NB4 (cell line): Measurements from ENCODE around the gene CPNE1.
A peak's percentile ranks its signal among the peaks of the same experiment; 100 is the strongest.
"Not testable (repeated sequence)": the region's sequence is repeated elsewhere in the genome, so short reads cannot be mapped to it uniquely, and the experiment has no call there.

Experiments
- DNase-seq: peaks from one replicate; pipeline ENCODE4 v3.0.0; 2010; ENCODE audit warnings: low read depth
- H3K4me3 ChIP-seq: one replicate; pipeline ENCODE4 v1.5.1; 2011; ENCODE audit warnings: mild to moderate bottlenecking, low read depth, low read length, moderate library complexity
- CTCF ChIP-seq: IDR thresholded peaks from one replicate; pipeline ENCODE4 v1.5.1; 2012; ENCODE audit warnings: low read depth, low read length
- MAX ChIP-seq: IDR thresholded peaks from 2 replicates; pipeline ENCODE4 v1.6.1; 2011; ENCODE audit warnings: low read depth, low read length
- MYC ChIP-seq: IDR thresholded peaks from 2 replicates; pipeline ENCODE4 v1.6.1; 2011; ENCODE audit warnings: low read depth, low read length
- POLR2A ChIP-seq: IDR thresholded peaks from 2 replicates; pipeline ENCODE4 v1.6.1; 2011; ENCODE audit warnings: mild to moderate bottlenecking; ENCODE audit not compliant: insufficient read length; ENCODE audit errors: extremely low read depth

The CPNE1 gene

DNA sequence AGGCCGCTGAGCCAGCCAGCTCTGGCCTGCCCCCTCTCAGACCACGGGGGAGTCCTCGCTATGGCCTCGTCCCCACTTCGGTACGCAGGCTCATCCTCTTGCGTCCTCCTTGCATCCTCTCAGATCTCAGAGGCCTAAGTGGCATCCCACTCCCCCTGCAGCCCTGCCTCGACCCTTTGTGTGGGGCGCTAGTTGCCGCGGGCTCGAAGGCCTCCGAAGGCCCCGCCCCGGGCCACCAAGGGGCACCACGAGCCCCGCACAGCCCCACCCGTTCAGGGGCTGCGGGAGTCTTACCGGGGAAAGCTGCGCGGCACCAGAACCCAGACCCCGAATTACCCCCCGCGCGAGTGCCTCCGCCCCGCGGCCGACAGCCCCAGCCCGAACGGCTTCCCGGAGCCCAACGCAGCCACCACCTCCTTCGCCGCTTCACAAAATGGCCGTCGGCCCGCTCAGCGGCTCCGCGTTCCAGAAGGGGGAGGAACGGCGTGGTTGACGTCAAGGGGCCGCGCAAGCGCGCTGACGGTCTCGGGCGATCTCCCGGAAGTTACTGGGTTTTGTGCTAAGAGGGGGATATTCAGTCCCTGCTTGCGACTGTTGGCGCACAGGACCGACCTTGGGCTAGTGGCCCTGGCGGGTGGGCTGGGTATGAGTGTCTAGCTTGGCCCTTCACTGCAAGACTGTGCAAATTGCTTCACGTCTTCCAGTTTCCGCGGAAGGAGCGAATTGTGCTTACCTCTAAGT lies at the start of gene CPNE1, which contains the start of gene RBM12:
CPNE1 (minus strand) TSS at position 435 of the 741 bp plus-strand sequence. CDS start 31,977 bp downstream, outside the sequence.
RBM12 (minus strand) TSS at position 435 of the 741 bp plus-strand sequence. CDS start 9,578 bp downstream, outside the sequence.
- TF ChIP-seq POLR2A: peak; percentile 99
- TF ChIP-seq MYC: peak; percentile 96
- TF ChIP-seq MAX: peak; percentile 80
- no peak for TF ChIP-seq CTCF
- DNase-seq: peak; percentile 97
- peak within 1 kb of the TSS; percentile 99 for H3K4me3 ChIP-seq

GRCh38 chr20:35714127-35714526 lies 49.4 kb upstream of the CPNE1 start:
- H3K4me3 ChIP-seq: no peak overlapping the region
- no peak for DNase-seq
- TF ChIP-seq MAX (no peak), MYC (no peak), CTCF (no peak), POLR2A (no peak)

GRCh38 chr20:35713120-35713519 lies 48.4 kb upstream of the CPNE1 start:
- not testable (repeated sequence) for H3K4me3 ChIP-seq
- DNase-seq: peak; percentile 38

- no peak overlapping the region for H3K4me3 ChIP-seq
- no peak for DNase-seq
- TF ChIP-seq POLR2A: no peak
- no peak for TF ChIP-seq MYC
- TF ChIP-seq MAX: no peak
- TF ChIP-seq CTCF: no peak
Observed at GRCh38 chr20:35711588-35712209, 47.0 kb upstream of the CPNE1 start.

DNA sequence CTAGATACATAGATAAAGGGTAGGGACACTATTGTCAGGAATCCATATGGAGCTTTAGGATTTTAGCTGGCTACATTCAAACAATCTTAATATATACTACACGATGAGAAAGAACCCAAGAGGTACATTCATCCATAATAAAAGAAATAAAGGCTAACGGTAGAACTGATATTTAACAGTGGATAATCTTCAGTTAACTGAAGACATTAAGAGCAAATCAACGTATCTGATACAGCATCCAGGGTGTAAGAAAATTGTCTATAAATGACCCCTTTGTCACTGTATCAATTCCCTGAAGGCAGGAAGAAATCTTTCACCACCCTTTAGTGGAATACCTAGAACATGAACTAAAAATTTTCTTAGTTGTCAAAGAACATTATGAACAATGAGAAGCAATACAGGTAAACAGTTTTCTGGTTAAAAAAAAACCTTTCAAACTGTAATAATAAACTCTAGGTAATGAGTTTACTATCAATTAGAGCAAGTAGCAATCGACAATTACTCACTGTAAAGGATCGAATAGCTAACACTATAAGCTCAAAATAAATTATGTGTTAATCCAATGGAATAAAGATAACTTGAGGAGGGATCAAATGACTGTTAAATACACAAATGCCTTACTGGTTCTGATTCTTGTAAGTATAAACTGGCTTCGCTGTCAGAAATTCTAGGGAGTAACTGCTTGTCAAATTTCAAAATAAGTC lies 46.3 kb upstream of the CPNE1 start:
- no peak overlapping the region for H3K4me3 ChIP-seq
- no peak for DNase-seq
- TF ChIP-seq MAX (no peak), MYC (no peak), POLR2A (no peak), CTCF (no peak)

GRCh38 chr20:35710039-35710438 lies 45.3 kb upstream of the CPNE1 start:
- TF ChIP-seq POLR2A (no peak), MAX (no peak), CTCF (no peak), MYC (no peak)
- no peak for DNase-seq

More at GRCh38 chr20:35710039-35710438, 45.3 kb upstream of the CPNE1 start:
- H3K4me3 ChIP-seq: no peak overlapping the region
